Right lobe of liver (tissue), 6 donors: Measurements from ENCODE around the gene CTDSPL. TPM values are rescaled to one million over a fixed set of nuclear protein-coding genes. Genes with fewer than 3 reads are reported as not detected.

Source experiments
- ATAC-seq, 4 donors: fragments of 200-7000 bp; cut with Tn5 transposase; one replicate each; pipeline ENCODE4 v1.9.1; 2020; ENCODE audit warnings: mild to moderate bottlenecking in 4 of 4, moderate library complexity in 4 of 4
- DNase-seq, 3 donors: peaks; one replicate each; pipeline ENCODE4 v3.0.0-alpha.2; 2020
- H3K27ac ChIP-seq, 3 donors: fragments of 200-600 bp; one replicate each; pipeline ENCODE4 v1.8.0; 2022
- H3K27me3 ChIP-seq, 2 donors: fragments of 200-600 bp; one replicate each; pipeline ENCODE4 v1.8.0; 2022
- H3K36me3 ChIP-seq, 4 donors: fragments of 200-600 bp; sonication (generic) in 1 of 4; one replicate each; pipeline versions ENCODE4 v1.5.1 to v1.8.0; 2017 to 2022; ENCODE audit warnings: control low read depth in 1 of 4
- H3K4me1 ChIP-seq, 4 donors: fragments of 200-600 bp; sonication (generic) in 1 of 4; one replicate each; pipeline versions ENCODE4 v1.5.1 to v1.8.0; 2017 to 2022; ENCODE audit warnings: control low read depth in 1 of 4
- H3K4me3 ChIP-seq, 3 donors: fragments of 200-600 bp; one replicate each; pipeline ENCODE4 v1.8.0; 2022
- H3K9me3 ChIP-seq, 4 donors: fragments of 200-600 bp; sonication (generic) in 1 of 4; one replicate each; pipeline versions ENCODE4 v1.5.1 to v1.8.0; 2017 to 2022; ENCODE audit warnings: control low read depth in 1 of 4
- CTCF ChIP-seq, 4 donors: fragments of 200-600 bp in 3 of 4; fragments of 450-650 bp in 1 of 4; IDR thresholded peaks; one replicate each; pipeline versions ENCODE4 v1.5.1 to v1.8.0; 2016 to 2022; ENCODE audit warnings: antibody characterized with exemption in 4 of 4, mild to moderate bottlenecking in 2 of 4
- POLR2A ChIP-seq: fragments of 450-650 bp; IDR thresholded peaks from one replicate; pipeline ENCODE4 v1.6.1; 2017; ENCODE audit warnings: antibody characterized with exemption, mild to moderate bottlenecking
- WGBS: methylation state at CpG from one replicate; pipeline ENCODE4 v1.1.6; 2018; ENCODE audit warnings: low coverage, low lambda C conversion rate; ENCODE audit not compliant: insufficient coverage; ENCODE audit errors: missing lambda C conversion rate; 5-methylcytosine and 5-hydroxymethylcytosine counted together
- intact Hi-C, 2 donors: fragments of 100-400 bp; cut with DNase I; formaldehyde crosslinking; loops; one replicate each; pipeline versions ENCODE4 v1.11.2 to v1.14.1; 2022
- total RNA-seq, 6 experiments: library from RNA; depleted of rRNA in 2 of 6; stranded (reverse); fragments of >200 nt in 2 of 6; fragmentation: NEBNext Ultra II Directional in 3 of 6; extraction: Animal tissue kit (Norgen Biotek cat#: 25700) in 3 of 6; gene quantifications; one replicate each; pipeline versions ENCODE4 v1.1.0 to v1.2.4, GENCODE V29; 2016 to 2023
- donor health status: DM: no; HTN: yes; CAD: no.
- donor health status: DM: no; HTN: no; CAD: no.
- donor health status: DM: no; HTN: no; CAD: no.
- donor health status: DM: no; HTN: yes; CAD: no.
- donor health status: DM: no; HTN: yes; CAD: no.

Gene CTDSPL
- total RNA-seq, 6 experiments from 2014 or later, result 14.9 to 22.8 (median 18.0) TPM

GRCh38 chr3:38003371-38003816, 141.7 kb downstream of the CTDSPL start:
- Histone ChIP-seq H3K27me3 (no peaks in the 10 kb centered on the region), H3K9me3 (no peaks in the 10 kb centered on the region), H3K4me1 (peaks cover 0 to 3% (median under 1%) of the 10 kb centered on the region in 4 donors), H3K36me3 (no peaks in the 10 kb centered on the region), H3K4me3 (no peak overlapping the region), H3K27ac (no peak overlapping the region)
- DNase-seq, result peak in 2 of 3 donors; percentile 56 to 63
- WGBS, result 20% methylated on average over 5 of the region's 7 CpGs
- TF ChIP-seq CTCF (IDR thresholded peaks at IDR 0.05) (peak; percentile 69 to 87 (median 72)), POLR2A (no peak)
- peak; percentile 49 to 58 (median 56) for ATAC-seq
- intact Hi-C loops, result loop anchor here (10.0 kb wide), 1 partner anchor 111 kb away; no protein-coding TSS in a partner anchor

- H3K9me3 ChIP-seq, result no peaks in the 10 kb centered on the region
- 60% methylated on average over 3 of the region's 11 CpGs for WGBS
- no peak overlapping the region for H3K4me3 ChIP-seq
- DNase-seq, result peak in 1 of 3 donors; percentile 57
- intact Hi-C loops, result loop anchor here (10.0 kb wide), 1 partner anchor 111 kb away; no protein-coding TSS in a partner anchor
- TF ChIP-seq CTCF (IDR thresholded peaks at IDR 0.05), result no peak
- ATAC-seq, result no peak
- H3K36me3 ChIP-seq, result no peaks in the 10 kb centered on the region
- H3K4me1 ChIP-seq, result no peaks in the 10 kb centered on the region
- H3K27me3 ChIP-seq, result no peaks in the 10 kb centered on the region
- no peak overlapping the region for H3K27ac ChIP-seq
Measured at GRCh38 chr3:38003817-38004414, 142.2 kb downstream of the CTDSPL start.

GRCh38 chr3:38004415-38005075, 142.9 kb downstream of the CTDSPL start:
- H3K27me3 ChIP-seq, result no peaks in the 10 kb centered on the region
- H3K4me3 ChIP-seq, result no peak overlapping the region
- H3K27ac ChIP-seq, result no peak overlapping the region
- H3K9me3 ChIP-seq, result no peaks in the 10 kb centered on the region
- DNase-seq (peak; percentile 79 to 82 (median 81)), ATAC-seq (peak; percentile 80 to 89 (median 82))
- no peak for TF ChIP-seq POLR2A
- TF ChIP-seq CTCF (IDR thresholded peaks at IDR 0.05), result peak; percentile 64 to 79 (median 75)
- intact Hi-C loops, result loop anchor here (10.0 kb wide), 1 partner anchor 110 kb away; no protein-coding TSS in a partner anchor
- H3K4me1 ChIP-seq, result no peaks in the 10 kb centered on the region
- H3K36me3 ChIP-seq, result no peaks in the 10 kb centered on the region
- WGBS, result 57% methylated on average over 4 of the region's 14 CpGs

- intact Hi-C loops, result loop anchor here (10.0 kb wide), 1 partner anchor 109 kb away; no protein-coding TSS in a partner anchor
- H3K36me3 ChIP-seq, result peaks cover 0 to 4% (median 0%) of the 10 kb centered on the region in 4 donors
- H3K27ac ChIP-seq, result no peak overlapping the region
- 60% methylated on average over 8 of the region's 15 CpGs for WGBS
- ATAC-seq (no peak), DNase-seq (peak in 2 of 3 donors; percentile 18 to 53)
- H3K4me3 ChIP-seq, result no peak overlapping the region
- H3K27me3 ChIP-seq, result no peaks in the 10 kb centered on the region
- no peaks in the 10 kb centered on the region for H3K9me3 ChIP-seq
- TF ChIP-seq CTCF (IDR thresholded peaks at IDR 0.05) (no peak), POLR2A (no peak)
- H3K4me1 ChIP-seq, result no peaks in the 10 kb centered on the region
Measured at GRCh38 chr3:38005076-38006020, 143.7 kb downstream of the CTDSPL start.
